ENCODE measurements around the gene RAB4A.

RAB4A gene

DNA sequence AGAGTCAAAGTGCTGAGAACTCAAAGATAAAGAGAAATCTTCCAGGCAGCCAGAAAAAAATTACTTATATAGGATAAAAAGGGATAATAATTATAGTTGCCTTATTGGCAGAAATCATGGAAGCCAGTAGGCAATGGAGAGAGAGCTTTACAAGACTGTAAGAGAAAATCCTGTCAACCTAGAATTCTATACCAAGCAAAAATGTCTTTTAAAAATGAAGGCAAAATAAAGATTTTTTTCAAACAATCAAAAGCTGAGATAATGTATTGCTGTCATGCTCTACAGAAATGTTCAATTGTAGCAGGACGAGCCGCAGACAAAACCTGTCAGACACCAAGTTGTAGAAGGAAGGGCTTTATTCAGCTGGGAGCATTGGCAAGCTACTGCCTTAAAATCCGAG lies 26.8 kb upstream of the RAB4A start:
- DNase-seq = no peak

DNA sequence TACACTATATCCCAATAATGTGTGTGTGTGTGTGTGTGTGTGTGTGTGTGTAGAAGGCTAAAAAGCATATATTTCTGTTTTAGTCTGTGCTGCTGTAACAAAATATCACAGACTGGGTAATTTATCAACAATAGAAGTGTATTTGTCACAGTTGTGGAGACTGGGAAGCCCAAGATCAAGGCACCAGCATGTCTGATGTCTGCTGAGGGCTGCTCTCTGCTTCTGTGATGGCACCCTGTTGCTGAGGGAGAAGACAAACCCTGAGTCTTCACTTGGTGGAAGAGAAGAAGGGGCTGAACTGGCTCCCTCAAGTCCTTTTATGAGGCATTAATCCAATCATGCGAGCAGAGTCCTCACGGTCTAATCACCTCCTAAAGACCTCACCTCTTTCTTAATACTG lies 23.0 kb upstream of the RAB4A start:
- DNase-seq = no peak

DNA sequence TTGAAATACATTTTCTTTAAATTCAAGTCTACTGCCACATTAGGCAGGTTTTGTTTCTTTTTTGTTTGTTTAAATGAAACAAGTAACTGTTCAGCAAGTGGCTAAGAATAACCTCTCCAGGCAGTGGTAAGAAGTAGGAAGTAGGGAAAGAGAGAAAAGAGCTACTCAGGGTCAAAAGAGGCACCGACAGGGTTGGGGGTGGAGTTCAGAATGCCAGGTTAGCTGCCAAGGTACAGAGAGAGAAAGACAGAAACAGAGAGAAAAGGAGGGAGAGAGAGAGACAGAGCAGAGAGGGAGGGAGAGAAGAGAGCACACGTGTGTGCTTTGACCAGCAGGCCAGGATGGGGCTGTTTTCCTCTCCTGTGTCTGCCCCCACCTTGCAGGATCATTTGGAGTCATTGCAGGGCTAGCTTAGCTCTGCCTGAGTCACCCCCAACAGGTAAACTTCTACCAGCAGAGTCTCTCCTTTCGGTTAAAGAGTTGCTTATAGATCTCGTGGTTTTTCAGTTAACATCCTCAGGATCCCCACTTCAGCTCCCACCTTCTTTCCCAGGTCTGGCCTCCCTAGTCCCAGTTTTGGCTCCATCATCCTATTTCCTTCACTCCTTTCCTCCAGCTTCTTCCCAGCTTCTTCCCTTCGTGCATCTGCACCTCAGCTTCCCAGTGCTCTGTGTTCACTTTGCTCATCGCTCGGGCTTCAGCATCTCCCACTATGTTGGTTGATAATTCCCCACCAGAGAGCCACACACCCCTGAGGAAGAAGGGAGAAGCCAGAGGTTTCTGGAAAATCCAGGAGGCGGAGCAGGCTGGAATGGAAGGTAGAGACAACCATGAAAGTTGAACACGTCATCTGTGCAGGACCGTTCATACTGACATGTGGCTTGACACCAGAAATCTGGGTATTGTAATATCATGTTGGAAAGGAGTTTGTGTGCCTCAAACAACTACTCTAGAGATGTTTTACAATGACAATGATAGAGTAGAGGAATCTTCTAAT lies 21.8 kb upstream of the RAB4A start:
- no peak for DNase-seq

DNA sequence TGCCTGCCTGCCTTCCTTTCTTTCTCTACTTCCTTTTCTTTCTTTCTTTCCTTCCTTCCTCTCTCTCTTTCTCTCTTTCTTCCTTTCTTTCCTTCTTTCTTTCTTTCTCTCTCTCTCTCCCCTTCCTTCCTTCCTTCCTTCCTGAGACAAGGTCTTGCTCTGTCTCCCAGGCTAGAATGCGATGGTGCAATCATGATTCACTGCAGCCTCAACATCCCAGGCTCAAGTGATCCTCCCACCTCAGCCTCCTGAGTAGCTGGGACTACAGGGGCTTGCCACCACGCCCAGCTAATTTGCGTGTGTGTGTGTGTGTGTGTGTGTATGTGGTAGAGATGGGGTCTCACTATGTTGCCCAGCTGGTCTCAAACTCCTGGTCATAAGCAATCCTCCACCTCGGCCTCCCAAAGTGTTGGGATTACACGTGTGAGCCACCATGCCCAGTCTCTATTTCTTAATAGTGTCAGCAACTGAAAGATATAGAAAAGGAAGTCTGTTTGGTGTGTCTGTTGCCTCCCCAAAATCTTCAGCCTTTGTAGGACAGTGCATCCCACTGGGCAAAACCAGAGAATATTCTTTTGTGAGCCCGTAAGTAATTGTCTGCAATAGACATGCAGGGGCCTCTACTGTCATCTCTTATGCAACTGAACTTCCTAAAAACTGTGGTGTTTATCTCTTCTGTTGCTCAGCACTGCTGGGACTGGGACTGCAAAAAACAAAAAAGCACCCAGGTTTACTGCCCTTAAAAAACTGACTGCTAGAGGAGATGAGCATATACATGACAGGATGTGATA lies 20.9 kb upstream of the RAB4A start:
- no peak for DNase-seq

- peak in 1 of 14 donors; percentile 38 for DNase-seq
Measured at GRCh38 chr1:229251185-229251584, 19.7 kb upstream of the RAB4A start.

- no peak for DNase-seq
Measured at GRCh38 chr1:229252228-229252984, 18.5 kb upstream of the RAB4A start.

DNA sequence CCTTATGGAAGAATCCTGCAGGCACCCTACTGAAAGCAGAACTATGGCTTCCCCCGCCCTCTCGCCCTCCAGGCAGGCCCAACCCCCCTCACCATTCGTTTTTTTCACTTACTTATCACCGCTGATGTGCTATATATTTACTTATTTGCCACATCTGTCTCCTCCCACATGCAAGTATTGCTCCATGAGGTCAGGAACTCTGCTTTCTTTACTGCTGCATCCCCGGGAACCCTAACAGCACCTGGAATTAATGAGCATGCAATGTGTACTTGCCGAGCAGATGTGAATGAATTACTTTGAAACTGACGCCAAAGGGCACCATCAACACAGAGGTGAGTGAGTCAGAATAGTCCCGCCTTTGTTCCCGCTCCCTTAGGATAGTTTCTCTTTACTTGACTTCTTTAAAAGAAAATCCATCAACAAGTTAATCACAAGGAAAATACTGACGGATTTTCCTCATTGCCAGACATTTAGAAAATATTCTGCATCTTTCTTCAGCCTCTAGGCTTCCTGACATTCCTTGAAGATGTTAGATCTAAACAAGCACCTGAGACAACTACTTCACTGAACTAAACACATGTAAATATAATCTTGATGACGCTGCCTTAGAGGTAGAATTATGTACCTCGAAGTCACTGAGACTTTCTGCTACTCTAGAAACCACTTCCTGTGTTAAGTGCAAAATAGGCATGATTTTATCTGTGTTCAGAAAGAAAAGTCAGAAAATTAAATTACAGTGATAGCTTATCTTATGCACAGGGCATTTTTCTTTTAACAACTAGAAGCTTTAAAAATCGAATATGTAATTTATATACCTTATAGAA lies 17.5 kb upstream of the RAB4A start:
- no peak for DNase-seq

- DNase-seq = no peak
Measured at GRCh38 chr1:229254910-229255541, 15.9 kb upstream of the RAB4A start.

GRCh38 chr1:229258031-229258756 lies 12.7 kb upstream of the RAB4A start:
- peak in 12 of 14 donors; percentile 12 to 82 (median 44) for DNase-seq

GRCh38 chr1:229258757-229259060 lies 12.2 kb upstream of the RAB4A start:
- no peak for DNase-seq

GRCh38 chr1:229260297-229260696 lies 10.6 kb upstream of the RAB4A start:
- no peak for DNase-seq

GRCh38 chr1:229262239-229262638 lies 8.7 kb upstream of the RAB4A start:
- DNase-seq = no peak

DNA sequence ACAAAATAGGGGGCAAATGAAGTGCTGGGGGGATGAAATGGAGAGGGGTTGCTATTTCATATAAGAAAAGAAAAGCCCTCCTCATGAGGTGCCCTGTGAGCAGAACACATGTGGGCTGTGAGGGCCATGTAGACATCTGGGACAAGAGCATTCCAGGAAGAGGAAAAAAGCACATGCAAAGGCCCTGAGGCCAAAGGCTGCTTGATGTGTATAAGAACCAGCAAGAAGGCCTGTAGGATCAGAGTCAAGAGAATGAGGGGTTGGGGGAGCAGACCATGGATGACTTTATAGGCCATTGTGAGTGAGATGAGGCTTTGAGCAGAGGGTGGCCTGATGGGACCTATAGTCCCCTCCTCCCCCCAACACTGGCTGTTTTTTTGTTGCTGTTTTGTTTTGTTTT lies 7.7 kb upstream of the RAB4A start:
- no peak for DNase-seq

DNA sequence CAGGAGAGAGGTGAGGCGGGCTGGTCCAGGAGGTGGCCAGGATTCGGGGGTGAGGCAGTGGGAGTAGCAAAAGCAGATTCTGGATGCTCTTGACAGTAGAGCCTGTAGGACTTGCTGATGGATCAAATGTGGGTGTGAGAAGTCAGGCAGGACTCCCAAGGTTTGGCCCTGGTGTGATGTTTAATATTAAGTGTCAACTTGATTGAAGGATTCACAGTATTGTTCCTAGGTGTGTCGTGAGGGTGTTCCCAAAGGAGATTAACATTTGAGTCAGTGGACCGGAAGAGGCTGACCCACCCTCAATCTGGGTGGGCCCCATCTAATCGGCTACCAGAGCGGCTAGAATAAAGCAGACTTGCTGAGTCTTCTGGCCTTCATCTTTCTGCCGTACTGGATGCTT lies 6.8 kb upstream of the RAB4A start:
- DNase-seq = no peak

- DNase-seq = no peak
Measured at GRCh38 chr1:229264487-229264886, 6.4 kb upstream of the RAB4A start.

- no peak for DNase-seq
Measured at GRCh38 chr1:229266274-229266673, 4.6 kb upstream of the RAB4A start.

GRCh38 chr1:229266832-229267500 lies 3.9 kb upstream of the RAB4A start:
- DNase-seq = no peak

GRCh38 chr1:229268505-229268904 lies 2.4 kb upstream of the RAB4A start:
- no peak for DNase-seq

DNA sequence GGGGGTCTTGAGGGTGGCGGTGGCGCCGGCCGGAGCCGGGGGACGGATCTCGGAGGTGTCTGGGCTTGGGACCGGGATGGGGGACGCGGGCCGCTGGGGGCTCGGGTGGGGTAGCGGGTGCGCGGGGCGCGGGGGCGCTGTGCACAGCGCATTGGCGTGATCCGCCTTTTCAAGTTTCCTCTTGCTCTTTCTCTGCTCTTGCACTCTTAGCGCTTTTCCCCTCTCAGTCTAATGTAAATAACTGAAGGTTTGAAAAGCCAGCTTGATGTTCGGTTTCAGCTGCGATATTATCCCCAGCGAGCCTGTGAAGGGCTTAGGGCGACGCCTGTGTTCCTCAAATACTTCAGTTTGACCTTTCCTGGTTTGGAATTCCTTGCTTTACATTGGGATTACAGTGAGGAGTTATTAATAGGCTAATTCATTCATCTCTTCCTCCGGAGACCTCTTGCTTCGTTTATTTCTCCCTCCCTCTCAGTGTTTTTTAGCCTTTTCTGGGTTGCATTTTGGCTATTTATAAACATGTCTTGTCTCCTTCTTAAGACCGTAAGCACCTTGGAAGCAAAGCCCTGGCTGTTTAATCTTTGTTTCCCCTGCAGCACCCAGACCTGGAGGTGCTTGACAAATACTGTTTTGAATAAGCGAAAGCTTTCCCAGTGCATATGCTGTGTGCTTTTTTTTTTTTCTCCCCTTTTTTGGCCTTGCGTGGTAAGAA lies 693 bp downstream of the RAB4A start:
- DNase-seq = peak in 3 of 14 donors; percentile 63 to 86 (median 82)

Measured in C1 segment of cervical spinal cord (tissue), 14 donors.